ENCODE results near the gene CHID1. TPM values are rescaled to one million over a fixed set of nuclear protein-coding genes. Genes with fewer than 3 reads are reported as not detected.

Gene CHID1
- 30.3 and 34.2 TPM in 2 replicates for total RNA-seq (2012; rRNA removed)
- polyA plus RNA-seq (2012; rRNA removed): 121 and 140 TPM in 2 replicates
- polyA plus RNA-seq (2012; cell fraction: cytosol; rRNA removed): 278 and 288 TPM in 2 replicates
- 60.7 and 79.7 TPM in 2 replicates for polyA plus RNA-seq (2012; cell fraction: nucleus; rRNA removed; ENCODE audit: low replicate concordance)
- percentile 62 among the genes with signal in this experiment for Bru-seq, nascent RNA
- BruChase-seq, experiment 1, labeled RNA remaining after a 6-hour chase: percentile 73 among the genes with signal in this experiment
- BruChase-seq, experiment 2, labeled RNA remaining after a 2-hour chase: percentile 68 among the genes with signal in this experiment
- long read RNA-seq, transcript CHID1-203 (14 exons, 1,477 nt): minor isoform, 18 of 173 reads
- long read RNA-seq, transcript CHID1-201 (13 exons, 3,374 nt): major isoform, 79 of 173 reads
- long read RNA-seq, partial matches to known transcripts: 30 of 173 reads
- long read RNA-seq, other reads (novel, unspliced or antisense): 44 of 173 reads

- dilution Hi-C loops (cut with HindIII; ENCODE audit: low sequenced_read_pairs, unreplicated experiment): no loop called here
- peak within 1 kb of the TSS; percentile 75 for H2AK5ac ChIP-seq (ENCODE audit: low read depth, low read length)
- no peaks in the 10 kb centered on the region for H3K27me3 ChIP-seq (ENCODE audit: control insufficient read depth, insufficient read depth, low read length)
- H3K36me3 ChIP-seq (ENCODE audit: control insufficient read depth, insufficient read depth, low read length): no peaks in the 10 kb centered on the region; the same call in 1 of the 2 replicates
- peak within 1 kb of the TSS; percentile 94 for H3K4me2 ChIP-seq (ENCODE audit: low read depth, low read length)
- H4K5ac ChIP-seq (ENCODE audit: low read depth, low read length): peak within 1 kb of the TSS; percentile 83
- DNase-seq: peak; percentile 67
- H3K9me1 ChIP-seq (ENCODE audit: insufficient read depth, low read length): 0 out of 2 replicates have a peak, but pooled peaks cover 8% of the 10 kb centered on the region
- H2AFZ ChIP-seq (replicated peaks; ENCODE audit: low read length, poor library complexity): peak within 1 kb of the TSS; percentile 99
- no peaks in the 10 kb centered on the region for H3K9me3 ChIP-seq (ENCODE audit: control insufficient read depth, insufficient read depth, low read length)
- CTCF ChIA-PET: no interaction called here
- peak within 1 kb of the TSS; percentile 0; the same call in 1 of the 2 replicates for H2BK120ac ChIP-seq (ENCODE audit: low read depth, low read length)
- peak within 1 kb of the TSS; percentile 83 for H3K14ac ChIP-seq (replicated peaks; ENCODE audit: low read depth, low read length)
- peak within 1 kb of the TSS; percentile 38 for H3K23ac ChIP-seq (ENCODE audit: low read depth, low read length)
- peak within 1 kb of the TSS; percentile 63 for H4K91ac ChIP-seq (ENCODE audit: insufficient read depth, low read depth, low read length)
- ATAC-seq (ENCODE audit: low read depth): peak; percentile 98
- H3K56ac ChIP-seq (ENCODE audit: extremely low read depth, insufficient read depth, low read length): peak within 1 kb of the TSS; percentile 65
- no peak within 1 kb of the TSS for H2BK20ac ChIP-seq (ENCODE audit: low read depth, low read length)
- intact Hi-C loops (cut with micrococcal nuclease): no loop called here
- H3K4ac ChIP-seq (ENCODE audit: low read depth, low read length): peak within 1 kb of the TSS; percentile 90
- H4K8ac ChIP-seq (ENCODE audit: low read depth in 2 of 2, low read length in 2 of 2): peak within 1 kb of the TSS; percentile 85 to 99
- H3K4me1 ChIP-seq (ENCODE audit: control insufficient read depth, insufficient read depth, low read length): peaks cover 7% of the 10 kb centered on the region; the same call in 1 of the 2 replicates
- peak within 1 kb of the TSS; percentile 74 for H3K4me3 ChIP-seq (ENCODE audit: insufficient read depth, low read depth, low read length)
- peak within 1 kb of the TSS; percentile 44 for H2BK5ac ChIP-seq (ENCODE audit: low read depth, low read length, poor library complexity, severe bottlenecking)
- in situ Hi-C loops (cut with MboI; ENCODE audit: low sequenced_read_pairs): no loop called here
- H3K79me1 ChIP-seq (ENCODE audit: low read depth in 1 of 2, low read length in 2 of 2): peaks cover 9 to 48% of the 10 kb centered on the region in 2 experiments
- H3K27ac ChIP-seq (ENCODE audit: insufficient read depth, low read length): peak within 1 kb of the TSS; percentile 74
- 6% methylated on average over 10 of the region's 59 CpGs; no CpG with 5 or more reads in 1 of the 2 experiments for WGBS, 2 experiments (ENCODE audit: extremely low coverage in 2 of 2, insufficient read length in 1 of 2)
- peak within 1 kb of the TSS; percentile 96 for H2AK9ac ChIP-seq (replicated peaks; ENCODE audit: low read depth, low read length, poor library complexity)
- no peaks in the 10 kb centered on the region; the same call in none of the 2 replicates for H4K20me1 ChIP-seq (ENCODE audit: insufficient read depth, low read length)
- peak within 1 kb of the TSS; percentile 34; the same call in 1 of the 3 replicates for H2BK15ac ChIP-seq (ENCODE audit: low read depth, low read length)
- peak within 1 kb of the TSS; percentile 77 for H3K9ac ChIP-seq (ENCODE audit: low read depth, low read length)
- H3K18ac ChIP-seq (ENCODE audit: low read depth, low read length): peak within 1 kb of the TSS; percentile 7; the same call in 1 of the 2 replicates
- no TSS peak for BruUV-seq (replicated peaks)
- POLR2A ChIA-PET (ENCODE audit: unreplicated experiment): no interaction called here
- TF ChIP-seq USF2 (IDR thresholded peaks at IDR 0.05; ENCODE audit: low read depth, low read length): no peak
- TF ChIP-seq MXI1 (IDR thresholded peaks at IDR 0.05; ENCODE audit: borderline replicate concordance, low read depth, low read length): peak; percentile 61; the same call in 1 of the 2 replicates
These were observed at the start of gene CHID1 for GRCh38 chr11:910589-911030. Gene CHID1, minus strand, starts transcription at chr11:910810. Its CDS starts 5,994 bp downstream, at chr11:904816.
